Mucosa of rectum (tissue), 2 donors: ENCODE results near the gene CCSAP.
A peak's percentile ranks its signal among the peaks of the same experiment; 100 is the strongest.
"Not testable (repeated sequence)": the region's sequence is repeated elsewhere in the genome, so short reads cannot be mapped to it uniquely, and the experiment has no call there.

ENCODE experiments used
- H3K27ac ChIP-seq, 2 donors: one replicate each; pipeline ENCODE4 v1.7.0; 2013; ENCODE audit warnings: inconsistent platforms in 2 of 2, low read depth in 2 of 2, low read length in 2 of 2
- H3K27me3 ChIP-seq, 2 donors: one replicate each; pipeline ENCODE4 v1.7.0; 2013; ENCODE audit warnings: low read length in 2 of 2; ENCODE audit not compliant: control insufficient read depth in 2 of 2, insufficient read depth in 2 of 2
- H3K36me3 ChIP-seq, 2 donors: one replicate each; pipeline ENCODE4 v1.7.0; 2013; ENCODE audit warnings: low read length in 2 of 2; ENCODE audit not compliant: control insufficient read depth in 2 of 2, insufficient read depth in 2 of 2
- H3K4me1 ChIP-seq, 2 donors: one replicate each; pipeline ENCODE4 v1.7.0; 2013; ENCODE audit warnings: low read length in 2 of 2, mild to moderate bottlenecking in 1 of 2; ENCODE audit not compliant: control insufficient read depth in 2 of 2, insufficient read depth in 2 of 2
- H3K4me3 ChIP-seq, 2 donors: one replicate each; pipeline ENCODE4 v1.7.0; 2013; ENCODE audit warnings: low read length in 2 of 2
- H3K9ac ChIP-seq, 2 donors: one replicate each; pipeline ENCODE4 v1.7.0; 2013; ENCODE audit warnings: low read length in 2 of 2, low read depth in 1 of 2, mild to moderate bottlenecking in 1 of 2
- H3K9me3 ChIP-seq, 2 donors: one replicate each; pipeline ENCODE4 v1.7.0; 2013; ENCODE audit warnings: low read length in 2 of 2; ENCODE audit not compliant: control insufficient read depth in 2 of 2
- donor health status: healthy.
- donor health status: Normal muscosa, but diverticular disease.

Gene CCSAP

GRCh38 chr1:229296541-229296941 is 46.3 kb downstream of the CCSAP start:
- Histone ChIP-seq H3K9me3 (no peaks in the 10 kb centered on the region), H3K4me3 (no peak overlapping the region), H3K27me3 (no peaks in the 10 kb centered on the region), H3K9ac (no peak overlapping the region), H3K27ac (no peak overlapping the region), H3K36me3 (peaks cover 35 to 44% of the 10 kb centered on the region in 2 donors), H3K4me1 (no peaks in the 10 kb centered on the region)

GRCh38 chr1:229295745-229296144 is 47.1 kb downstream of the CCSAP start:
- Histone ChIP-seq H3K36me3 (peaks cover 36 to 43% of the 10 kb centered on the region in 2 donors), H3K27ac (no peak overlapping the region)

DNA sequence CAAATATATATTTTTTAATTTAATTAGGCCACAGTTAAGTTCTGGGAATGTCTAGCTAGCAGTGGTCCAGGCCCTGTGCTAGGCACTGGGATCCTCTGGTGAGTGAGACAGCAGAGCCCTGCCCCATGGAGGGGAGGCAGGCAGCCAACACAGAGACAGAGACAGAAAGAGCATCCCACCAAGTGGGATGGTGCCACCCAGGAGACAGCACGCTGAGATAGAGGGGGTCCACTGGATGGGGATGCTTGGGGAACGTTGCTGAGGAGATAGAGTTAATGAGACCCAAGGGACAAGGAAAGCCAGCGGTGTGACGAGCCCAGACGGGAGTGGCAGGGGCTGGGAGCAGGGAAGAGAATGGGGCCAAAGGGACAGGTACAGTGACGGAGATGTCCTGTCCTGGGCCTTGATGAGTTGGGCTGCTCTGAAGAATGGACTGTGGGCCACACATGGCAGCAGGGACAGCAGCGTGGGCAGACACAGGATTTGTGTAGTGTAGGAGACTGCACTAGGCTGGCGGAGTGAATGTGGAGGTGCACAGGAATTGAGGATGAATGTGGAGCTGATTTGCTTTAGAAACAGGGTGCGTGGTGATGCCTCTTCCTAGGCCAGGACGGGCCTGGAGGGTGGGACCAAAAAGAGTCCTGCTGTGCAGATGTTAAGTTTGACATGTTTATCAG is 49.2 kb downstream of the CCSAP start:
- H3K4me1 ChIP-seq = no peaks in the 10 kb centered on the region
- peaks cover 29% of the 10 kb centered on the region in 2 donors for H3K36me3 ChIP-seq
- no peak overlapping the region for H3K4me3 ChIP-seq

More at GRCh38 chr1:229295745-229296144, 47.1 kb downstream of the CCSAP start:
- Histone ChIP-seq H3K27me3 (no peaks in the 10 kb centered on the region), H3K4me3 (no peak overlapping the region), H3K4me1 (no peaks in the 10 kb centered on the region), H3K9me3 (no peaks in the 10 kb centered on the region), H3K9ac (no peak overlapping the region)

GRCh38 chr1:229291686-229292085 is 51.2 kb downstream of the CCSAP start:
- H3K36me3 ChIP-seq = peaks cover 20 to 25% of the 10 kb centered on the region in 2 donors
- H3K4me3 ChIP-seq, H3K9ac ChIP-seq: not testable (repeated sequence)

More for the DNA sequence above, 49.2 kb downstream of the CCSAP start:
- H3K9me3 ChIP-seq = no peaks in the 10 kb centered on the region
- no peak overlapping the region for H3K27ac ChIP-seq
- no peak overlapping the region for H3K9ac ChIP-seq
- H3K27me3 ChIP-seq = no peaks in the 10 kb centered on the region

GRCh38 chr1:229288516-229288915 is 54.3 kb downstream of the CCSAP start:
- Histone ChIP-seq H3K4me1 (peaks cover 0 to 4% of the 10 kb centered on the region in 2 donors), H3K9me3 (no peaks in the 10 kb centered on the region), H3K4me3 (no peak overlapping the region), H3K27me3 (no peaks in the 10 kb centered on the region), H3K9ac (no peak overlapping the region), H3K36me3 (peaks cover 16 to 22% of the 10 kb centered on the region in 2 donors), H3K27ac (no peak overlapping the region)

More at GRCh38 chr1:229291686-229292085, 51.2 kb downstream of the CCSAP start:
- H3K27ac ChIP-seq, H3K9me3 ChIP-seq, H3K4me1 ChIP-seq, H3K27me3 ChIP-seq: not testable (repeated sequence)

- H3K27ac ChIP-seq = no peak overlapping the region
- no peak overlapping the region for H3K9ac ChIP-seq
- H3K9me3 ChIP-seq = no peaks in the 10 kb centered on the region
- H3K4me3 ChIP-seq = no peak overlapping the region
- H3K36me3 ChIP-seq = peaks cover 10 to 17% of the 10 kb centered on the region in 2 donors
- peaks cover 0 to 4% of the 10 kb centered on the region in 2 donors for H3K4me1 ChIP-seq
- H3K27me3 ChIP-seq = no peaks in the 10 kb centered on the region
Measured at GRCh38 chr1:229287267-229287666, 55.6 kb downstream of the CCSAP start.

GRCh38 chr1:229286099-229286766 is 56.6 kb downstream of the CCSAP start:
- no peak overlapping the region for H3K4me3 ChIP-seq
- no peak overlapping the region for H3K9ac ChIP-seq
- peaks cover 4 to 8% of the 10 kb centered on the region in 2 donors for H3K4me1 ChIP-seq
- H3K27ac ChIP-seq = no peak overlapping the region
- peaks cover 9 to 13% of the 10 kb centered on the region in 2 donors for H3K36me3 ChIP-seq
- H3K9me3 ChIP-seq = no peaks in the 10 kb centered on the region
- no peaks in the 10 kb centered on the region for H3K27me3 ChIP-seq

- Histone ChIP-seq H3K9ac (no peak overlapping the region), H3K4me3 (no peak overlapping the region), H3K27me3 (no peaks in the 10 kb centered on the region), H3K4me1 (peaks cover 4 to 14% of the 10 kb centered on the region in 2 donors), H3K36me3 (peaks cover 5 to 11% of the 10 kb centered on the region in 2 donors), H3K27ac (no peak overlapping the region), H3K9me3 (no peaks in the 10 kb centered on the region)
Measured at GRCh38 chr1:229285440-229285839, 57.4 kb downstream of the CCSAP start.

DNA sequence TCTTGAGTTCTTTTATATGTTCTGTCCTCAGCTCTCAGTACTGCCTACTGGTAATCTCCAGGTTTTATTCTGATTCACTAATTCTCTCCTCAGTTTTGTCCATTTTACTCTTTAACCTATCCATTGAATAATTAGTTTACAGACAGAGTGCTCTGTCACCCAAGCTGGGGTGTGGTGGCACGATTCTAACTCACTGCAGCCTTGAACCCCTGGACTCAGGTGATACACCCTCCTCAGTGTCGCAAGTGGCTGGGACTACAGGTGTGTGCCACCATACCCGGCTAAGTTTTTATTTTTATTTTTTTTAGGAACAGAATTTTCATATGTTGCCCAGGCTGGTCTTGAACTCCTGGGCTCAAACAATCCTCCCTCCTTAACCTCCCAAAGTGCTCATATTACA is 58.0 kb downstream of the CCSAP start:
- Histone ChIP-seq H3K27me3 (no peaks in the 10 kb centered on the region), H3K4me1 (peaks cover 4 to 20% of the 10 kb centered on the region in 2 donors), H3K9me3 (no peaks in the 10 kb centered on the region), H3K36me3 (peaks cover 5% of the 10 kb centered on the region in 2 donors), H3K4me3 (no peak overlapping the region), H3K27ac (no peak overlapping the region), H3K9ac (peak overlapping the region in 1 of 2 donors; percentile 7)

- Histone ChIP-seq H3K36me3 (no peaks in the 10 kb centered on the region), H3K27ac (no peak overlapping the region), H3K4me3 (no peak overlapping the region), H3K27me3 (no peaks in the 10 kb centered on the region), H3K9ac (no peak overlapping the region), H3K9me3 (no peaks in the 10 kb centered on the region), H3K4me1 (peaks cover 4 to 32% of the 10 kb centered on the region in 2 donors)
Measured at GRCh38 chr1:229283183-229283611, 59.6 kb downstream of the CCSAP start.
